SHP77 treated with DMSO at 0.1 percent for 48 hours (cell line): ENCODE measurements around the gene ZNF804A.
"Not testable (repeated sequence)": the region's sequence is repeated elsewhere in the genome, so short reads cannot be mapped to it uniquely, and the experiment has no call there.

ENCODE experiments used
- DNase-seq: peaks from one replicate; lab custom pipeline; 2025; lab: John Stamatoyannopoulos, UW

ZNF804A gene

GRCh38 chr2:184728411-184728810 lies 130.1 kb downstream of the ZNF804A start:
- no peak for DNase-seq

GRCh38 chr2:184729581-184729980 lies 131.3 kb downstream of the ZNF804A start:
- DNase-seq = no peak

GRCh38 chr2:184730288-184730687 lies 132.0 kb downstream of the ZNF804A start:
- DNase-seq = no peak

- no peak for DNase-seq
These were observed 136.0 kb downstream of the ZNF804A start for GRCh38 chr2:184734338-184734737.

- no peak for DNase-seq
These were observed 137.3 kb downstream of the ZNF804A start for GRCh38 chr2:184735611-184736010.

- DNase-seq = no peak
These were observed 144.8 kb downstream of the ZNF804A start for GRCh38 chr2:184743096-184743495.

GRCh38 chr2:184756161-184756560 lies 157.8 kb downstream of the ZNF804A start:
- DNase-seq = no peak

GRCh38 chr2:184756885-184757284 lies 158.6 kb downstream of the ZNF804A start:
- no peak for DNase-seq

- not testable (repeated sequence) for DNase-seq
These were observed 161.4 kb downstream of the ZNF804A start for GRCh38 chr2:184759557-184760255.

- no peak for DNase-seq
These were observed 162.6 kb downstream of the ZNF804A start for GRCh38 chr2:184760931-184761330.

GRCh38 chr2:184765112-184765895 lies 167.0 kb downstream of the ZNF804A start:
- DNase-seq = no peak

GRCh38 chr2:184767059-184767458 lies 168.7 kb downstream of the ZNF804A start:
- DNase-seq = no peak

GRCh38 chr2:184769023-184769422 lies 170.7 kb downstream of the ZNF804A start:
- DNase-seq = no peak

GRCh38 chr2:184769686-184770085 lies 171.4 kb downstream of the ZNF804A start:
- DNase-seq = no peak

GRCh38 chr2:184779777-184780176 lies 181.4 kb downstream of the ZNF804A start:
- no peak for DNase-seq

GRCh38 chr2:184780384-184780783 lies 182.1 kb downstream of the ZNF804A start:
- DNase-seq = no peak

- no peak for DNase-seq
These were observed 182.6 kb downstream of the ZNF804A start for GRCh38 chr2:184780944-184781343.

GRCh38 chr2:184783576-184783975 lies 185.2 kb downstream of the ZNF804A start:
- no peak for DNase-seq

GRCh38 chr2:184793176-184793575 lies 194.8 kb downstream of the ZNF804A start:
- DNase-seq = no peak

- no peak for DNase-seq
These were observed 201.1 kb downstream of the ZNF804A start for GRCh38 chr2:184799379-184799778.

- DNase-seq = no peak
These were observed 216.1 kb downstream of the ZNF804A start for GRCh38 chr2:184814421-184814820.

- no peak for DNase-seq
These were observed 217.5 kb downstream of the ZNF804A start for GRCh38 chr2:184815824-184816223.

GRCh38 chr2:184824597-184824996 lies 226.3 kb downstream of the ZNF804A start:
- no peak for DNase-seq
